Right ventricle myocardium inferior (tissue), 1 donor: ENCODE results near the gene TRIP12. TPM values are rescaled to one million over a fixed set of nuclear protein-coding genes. Genes with fewer than 3 reads are reported as not detected.
"Not testable (repeated sequence)": the region's sequence is repeated elsewhere in the genome, so short reads cannot be mapped to it uniquely, and the experiment has no call there.

ENCODE experiments used
- ATAC-seq: fragments of 200-7000 bp; cut with Tn5 transposase; one replicate; pipeline ENCODE4 v1.9.1; 2020; ENCODE audit warnings: mild to moderate bottlenecking, moderate library complexity
- DNase-seq: peaks from one replicate; pipeline ENCODE4 v3.0.0; 2021; ENCODE audit errors: missing footprints
- intact Hi-C: fragments of 100-400 bp; cut with DNase I; formaldehyde crosslinking; loops from one replicate; pipeline ENCODE4 v1.11.0; 2022
- total RNA-seq: library from RNA; stranded (reverse); fragmentation: NEBNext Ultra II Directional; extraction: Animal tissue kit (Norgen Biotek cat#: 25700); gene quantifications from one replicate; pipeline ENCODE4 v1.2.1, GENCODE V29; 2021
- donor health status: DM: no; HTN: yes; CAD: no; lungs with severe emphysema.

TRIP12 gene
- total RNA-seq, 1 donor from 2014 or later, result 180 TPM

- intact Hi-C loops, result no loop called here
- ATAC-seq, result peak; percentile 70
- DNase-seq, result no peak
These were observed 123.2 kb downstream of the TRIP12 start for GRCh38 chr2:229798446-229799155.

GRCh38 chr2:229795058-229795457 is 126.8 kb downstream of the TRIP12 start:
- DNase-seq (no peak), ATAC-seq (no peak)
- intact Hi-C loops, result no loop called here

GRCh38 chr2:229794636-229795035 is 127.2 kb downstream of the TRIP12 start:
- intact Hi-C loops, result no loop called here
- no peak for ATAC-seq
- DNase-seq, result no peak

DNA sequence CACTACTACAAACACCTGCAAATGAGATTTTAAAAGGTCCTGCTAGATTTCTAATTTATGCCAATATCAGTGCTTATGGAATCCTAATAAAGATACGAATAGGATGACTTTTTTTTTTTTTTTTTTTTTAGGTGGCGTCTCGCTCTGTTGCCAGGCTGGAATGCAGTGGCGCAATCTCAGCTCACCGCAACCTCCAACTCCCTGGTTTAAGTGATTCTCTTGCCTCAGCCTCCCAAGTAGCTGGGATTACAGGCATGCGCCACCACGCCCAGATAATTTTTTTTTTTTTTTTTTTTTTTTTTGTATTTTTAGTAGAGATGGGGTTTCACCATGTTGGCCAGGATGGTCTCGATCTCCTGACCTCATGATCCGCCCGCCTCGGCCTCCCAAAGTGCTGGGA is 135.5 kb downstream of the TRIP12 start:
- ATAC-seq, intact Hi-C loops, DNase-seq: not testable (repeated sequence)

DNA sequence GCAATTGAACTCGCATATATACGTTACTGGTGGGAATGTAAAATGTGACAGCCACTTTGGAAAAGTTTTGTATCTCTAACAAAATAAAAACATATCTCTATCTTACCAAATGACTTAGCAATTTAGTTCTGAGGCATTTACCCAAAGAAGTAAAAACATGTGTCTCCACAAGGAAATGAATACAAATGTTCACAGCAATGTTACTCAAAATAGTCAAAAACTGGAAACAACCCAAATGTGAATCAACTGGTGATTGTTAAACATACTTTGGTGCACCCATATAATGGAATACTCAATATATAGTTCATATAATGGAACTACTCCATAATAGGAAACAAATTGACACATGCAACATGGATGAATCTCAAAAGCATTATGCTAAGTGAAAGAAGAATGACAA is 137.0 kb downstream of the TRIP12 start:
- DNase-seq, result no peak
- no peak for ATAC-seq
- intact Hi-C loops, result no loop called here

DNA sequence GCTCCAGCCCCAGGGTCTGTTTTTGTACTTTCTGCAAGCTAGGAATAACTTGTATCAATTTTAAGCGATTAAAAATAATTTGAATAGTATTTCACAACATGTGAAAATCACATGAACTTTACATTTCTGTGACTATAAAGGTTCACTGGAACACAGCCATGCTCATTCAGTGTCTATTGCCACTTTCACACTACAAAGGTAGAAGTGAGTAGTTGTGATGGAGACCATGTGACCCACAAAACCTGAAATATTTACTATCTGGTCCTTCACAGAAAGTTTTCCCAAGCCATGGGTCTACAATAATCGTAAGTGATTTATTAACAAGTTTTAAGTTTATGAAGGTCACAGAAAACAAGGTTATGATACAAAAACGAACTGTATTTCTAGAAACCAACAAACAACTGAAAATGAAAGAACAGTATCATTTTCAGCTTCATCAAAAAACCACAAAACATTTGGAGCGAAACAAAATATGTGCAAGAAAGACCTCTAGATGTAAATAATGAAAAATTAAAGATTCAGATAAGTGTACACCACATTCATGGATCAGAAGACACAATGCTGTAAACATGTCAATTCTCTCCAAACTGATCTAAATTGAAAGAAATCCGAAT is 138.6 kb downstream of the TRIP12 start:
- intact Hi-C loops, result no loop called here
- ATAC-seq (no peak), DNase-seq (no peak)

DNA sequence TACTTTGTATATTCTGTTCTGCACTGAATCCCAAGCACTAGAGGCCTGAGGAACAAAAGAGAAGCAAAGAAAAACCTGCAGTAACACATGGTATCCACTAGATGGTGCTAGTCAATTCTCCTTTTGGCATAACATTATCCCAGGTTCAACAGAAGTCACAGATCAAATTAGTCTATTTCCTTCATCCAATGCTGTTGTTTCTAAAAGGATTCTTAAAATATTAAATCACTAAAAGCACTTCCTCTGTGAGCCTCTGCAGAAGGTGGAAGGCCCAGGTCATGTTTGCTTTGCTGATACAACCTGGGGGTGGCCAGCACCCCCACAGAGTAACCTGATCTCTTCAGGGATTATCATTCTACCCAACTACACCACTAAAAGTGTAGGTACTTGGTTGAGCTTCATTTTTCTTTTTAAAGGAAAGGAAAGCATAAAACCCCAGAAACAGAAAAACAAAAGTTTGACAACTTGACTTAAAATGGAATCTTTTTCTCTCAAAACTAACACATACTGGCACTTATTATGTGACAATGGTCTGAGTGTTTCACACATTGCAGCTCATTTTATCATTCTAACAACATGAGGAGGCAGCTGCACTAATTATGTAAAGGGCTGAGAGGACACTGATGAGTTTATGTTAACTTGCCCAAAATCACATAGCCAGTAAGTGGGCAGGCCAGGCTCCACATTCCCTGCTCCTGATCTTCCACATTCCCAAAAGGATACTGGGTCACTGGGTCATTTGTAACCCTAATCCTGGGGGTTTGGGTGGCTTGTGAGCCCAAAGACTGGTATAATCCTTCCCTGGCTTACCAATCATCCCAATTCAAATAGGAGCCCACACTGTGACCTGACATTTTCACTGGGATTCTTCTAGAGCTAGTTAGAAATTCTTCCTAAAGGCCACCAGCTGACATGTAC is 140.7 kb downstream of the TRIP12 start:
- peak; percentile 60 for ATAC-seq
- DNase-seq, result no peak
- intact Hi-C loops, result no loop called here

GRCh38 chr2:229779650-229780049 is 142.2 kb downstream of the TRIP12 start:
- DNase-seq (no peak), ATAC-seq (no peak)
- intact Hi-C loops, result no loop called here

- intact Hi-C loops, result no loop called here
- no peak for DNase-seq
- ATAC-seq, result no peak
These were observed 144.1 kb downstream of the TRIP12 start for GRCh38 chr2:229777716-229778115.

GRCh38 chr2:229775614-229776313 is 146.0 kb downstream of the TRIP12 start:
- intact Hi-C loops, result no loop called here
- no peak for ATAC-seq
- DNase-seq, result no peak

GRCh38 chr2:229774237-229774636 is 147.6 kb downstream of the TRIP12 start:
- ATAC-seq, result no peak
- no peak for DNase-seq
- intact Hi-C loops, result no loop called here

GRCh38 chr2:229768235-229768634 is 153.6 kb downstream of the TRIP12 start:
- DNase-seq, result no peak
- intact Hi-C loops, result no loop called here
- ATAC-seq, result no peak

DNA sequence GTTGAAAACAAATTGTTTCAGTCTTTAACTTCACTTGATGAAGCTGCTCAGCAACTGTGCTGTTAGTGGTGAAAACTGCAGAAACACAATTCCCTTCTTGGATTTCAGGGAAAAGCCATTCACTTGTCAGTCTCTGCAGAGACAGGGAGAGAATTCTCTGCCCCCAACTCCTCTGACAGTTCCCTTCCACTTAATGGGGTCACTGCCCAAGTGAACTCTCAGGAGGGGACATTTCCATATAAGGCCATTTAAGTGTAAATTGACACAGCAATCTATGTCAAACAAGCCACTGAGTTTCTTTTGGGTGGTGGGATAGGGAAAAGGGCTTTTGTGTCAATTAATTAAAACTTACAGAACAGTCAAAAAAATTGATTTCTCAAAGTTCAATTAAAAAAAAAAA is 156.1 kb downstream of the TRIP12 start:
- no peak for DNase-seq
- no peak for ATAC-seq
- intact Hi-C loops, result no loop called here

- no peak for DNase-seq
These were observed 160.1 kb downstream of the TRIP12 start for GRCh38 chr2:229761663-229762062.

GRCh38 chr2:229757462-229757861 is 164.3 kb downstream of the TRIP12 start:
- intact Hi-C loops, DNase-seq, ATAC-seq: not testable (repeated sequence)

More at GRCh38 chr2:229761663-229762062, 160.1 kb downstream of the TRIP12 start:
- no peak for ATAC-seq
- intact Hi-C loops, result no loop called here

DNA sequence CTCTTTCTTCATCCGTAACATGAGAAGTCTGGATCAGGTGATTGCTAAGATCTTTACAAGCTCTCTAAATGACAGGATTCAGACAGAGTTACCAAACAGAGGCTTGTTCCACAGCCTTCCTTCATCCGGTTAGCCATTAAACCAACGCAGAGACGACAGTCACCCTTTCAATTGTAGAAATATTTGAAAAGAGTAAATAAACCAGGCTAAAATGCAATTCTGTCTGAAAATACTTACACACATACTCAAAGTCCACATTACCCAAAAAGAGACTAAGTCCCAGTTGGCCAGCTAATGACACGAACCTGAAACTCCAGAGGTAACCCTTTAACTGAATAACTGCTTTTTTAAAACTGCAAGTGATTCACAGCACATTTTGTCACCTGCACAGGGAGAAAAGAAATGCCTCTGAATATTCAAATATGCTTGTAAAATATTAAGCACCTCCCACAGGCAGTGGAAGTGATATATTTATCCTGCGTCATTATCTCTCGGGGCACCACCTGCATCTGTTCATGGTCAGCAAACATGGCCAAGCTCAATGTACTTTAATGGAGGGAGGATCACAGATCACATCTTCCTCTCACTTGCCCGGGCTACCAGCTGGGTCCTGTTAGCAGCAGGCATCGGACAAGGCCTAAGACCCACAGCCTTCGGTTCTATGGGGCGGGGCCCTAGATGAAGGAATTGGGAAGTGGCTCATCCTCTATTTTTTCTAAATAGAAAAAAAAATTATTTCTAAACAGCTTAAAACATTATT is 168.7 kb downstream of the TRIP12 start:
- ATAC-seq, result no peak
- DNase-seq, result no peak
- intact Hi-C loops, result no loop called here

DNA sequence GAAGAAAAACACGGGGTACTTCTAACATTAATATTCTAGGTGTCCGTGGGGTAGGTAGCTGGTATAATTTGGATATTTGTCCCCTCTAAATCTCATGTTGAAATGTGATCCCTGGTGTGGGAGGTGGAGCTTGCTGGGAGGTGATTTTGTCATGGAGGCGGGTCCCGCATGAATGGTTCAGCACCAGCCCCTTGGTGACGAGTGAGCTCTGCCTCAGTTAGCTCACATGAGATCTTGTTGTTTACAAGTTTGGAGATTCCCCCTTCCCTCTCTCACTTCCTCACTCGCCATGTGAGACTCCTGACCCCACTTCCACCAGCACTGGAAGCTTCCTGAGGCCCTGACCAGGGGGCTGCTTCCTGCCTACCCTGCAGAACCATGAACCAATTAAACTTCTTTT is 172.0 kb downstream of the TRIP12 start:
- ATAC-seq (no peak), DNase-seq (no peak)
- intact Hi-C loops, result no loop called here

DNA sequence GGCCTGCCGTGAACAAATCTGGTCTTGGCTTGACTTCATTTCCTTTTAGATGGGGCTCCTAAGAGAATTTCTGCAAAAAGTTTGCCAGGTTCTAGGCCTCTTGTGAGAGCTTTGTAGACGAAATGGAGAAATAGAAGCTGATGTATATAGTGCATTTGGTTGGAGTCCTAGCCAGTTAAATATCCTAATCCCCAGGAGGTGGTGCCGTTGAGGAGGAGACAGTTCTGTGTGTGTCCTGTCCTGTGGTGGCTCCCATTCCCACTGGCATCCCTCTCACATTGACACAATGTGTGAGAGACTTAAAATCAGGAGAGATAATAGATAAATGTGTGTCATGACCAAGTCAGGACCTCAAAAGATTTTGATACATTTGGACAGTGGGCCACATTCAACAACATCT is 172.9 kb downstream of the TRIP12 start:
- intact Hi-C loops, result no loop called here
- DNase-seq (no peak), ATAC-seq (no peak)
